ENCODE data around the gene ANKS3. TPM values are rescaled to one million over a fixed set of nuclear protein-coding genes. Genes with fewer than 3 reads are reported as not detected.

Gene ANKS3, protein sequence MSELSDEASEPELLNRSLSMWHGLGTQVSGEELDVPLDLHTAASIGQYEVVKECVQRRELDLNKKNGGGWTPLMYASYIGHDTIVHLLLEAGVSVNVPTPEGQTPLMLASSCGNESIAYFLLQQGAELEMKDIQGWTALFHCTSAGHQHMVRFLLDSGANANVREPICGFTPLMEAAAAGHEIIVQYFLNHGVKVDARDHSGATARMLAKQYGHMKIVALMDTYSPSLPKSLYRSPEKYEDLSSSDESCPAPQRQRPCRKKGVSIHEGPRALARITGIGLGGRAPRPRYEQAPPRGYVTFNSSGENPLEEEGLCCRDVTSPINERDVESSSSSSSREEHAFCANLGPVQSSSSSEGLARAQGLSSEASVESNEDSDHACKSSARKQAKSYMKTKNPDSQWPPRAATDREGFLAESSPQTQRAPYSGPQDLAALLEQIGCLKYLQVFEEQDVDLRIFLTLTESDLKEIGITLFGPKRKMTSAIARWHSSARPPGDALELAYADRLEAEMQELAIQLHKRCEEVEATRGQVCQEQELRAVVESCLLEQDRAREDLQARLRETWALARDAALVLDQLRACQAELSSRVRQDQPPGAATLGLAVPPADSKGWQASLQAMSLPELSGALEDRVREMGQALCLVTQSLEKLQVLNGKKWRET
- total RNA-seq (ENCODE audit: low replicate concordance) = 27.2 and 30.7 TPM in 2 replicates

DNA sequence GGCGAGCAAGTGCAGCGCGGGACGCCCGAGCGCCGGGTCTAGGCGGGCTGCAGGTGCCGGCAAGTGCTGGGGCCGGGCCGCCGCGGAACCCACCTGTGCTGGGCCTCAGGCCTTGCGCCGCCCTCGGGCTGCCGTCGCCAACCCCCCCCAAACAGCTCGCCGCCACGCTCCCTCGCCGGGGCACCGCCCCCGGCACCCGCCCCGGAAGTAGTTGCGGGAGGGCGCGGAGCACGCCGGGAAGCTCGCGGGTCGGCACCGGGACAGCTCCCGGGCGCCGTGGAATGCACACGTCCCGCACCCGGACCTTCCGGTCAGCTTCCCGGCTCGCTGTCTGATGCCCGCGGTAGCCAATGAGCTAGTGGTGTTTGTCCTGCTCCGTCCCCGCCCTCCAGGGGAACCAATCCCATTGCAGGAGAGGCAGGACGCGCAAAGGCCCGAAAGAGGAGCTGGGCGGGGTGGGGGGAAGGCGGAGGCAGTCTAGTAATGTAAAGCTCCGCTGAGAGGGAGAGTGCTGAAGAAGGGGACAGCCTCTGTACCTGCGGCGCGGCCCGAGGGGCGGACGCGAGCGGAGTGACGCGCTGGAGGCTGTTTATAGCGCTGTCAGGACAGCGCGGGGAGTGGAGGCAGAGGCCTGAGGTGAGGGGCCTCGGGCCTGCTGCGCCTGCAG is at the start of gene ANKS3, which contains the start of gene DNAAF8:
TSS of gene ANKS3 (minus strand) at position 209 of the 667 bp plus-strand sequence. CDS start 4,122 bp downstream, outside the sequence.
TSS of gene DNAAF8 (plus strand) at position 475 of the 667 bp plus-strand sequence. CDS start 1,978 bp downstream, outside the sequence.

DNA sequence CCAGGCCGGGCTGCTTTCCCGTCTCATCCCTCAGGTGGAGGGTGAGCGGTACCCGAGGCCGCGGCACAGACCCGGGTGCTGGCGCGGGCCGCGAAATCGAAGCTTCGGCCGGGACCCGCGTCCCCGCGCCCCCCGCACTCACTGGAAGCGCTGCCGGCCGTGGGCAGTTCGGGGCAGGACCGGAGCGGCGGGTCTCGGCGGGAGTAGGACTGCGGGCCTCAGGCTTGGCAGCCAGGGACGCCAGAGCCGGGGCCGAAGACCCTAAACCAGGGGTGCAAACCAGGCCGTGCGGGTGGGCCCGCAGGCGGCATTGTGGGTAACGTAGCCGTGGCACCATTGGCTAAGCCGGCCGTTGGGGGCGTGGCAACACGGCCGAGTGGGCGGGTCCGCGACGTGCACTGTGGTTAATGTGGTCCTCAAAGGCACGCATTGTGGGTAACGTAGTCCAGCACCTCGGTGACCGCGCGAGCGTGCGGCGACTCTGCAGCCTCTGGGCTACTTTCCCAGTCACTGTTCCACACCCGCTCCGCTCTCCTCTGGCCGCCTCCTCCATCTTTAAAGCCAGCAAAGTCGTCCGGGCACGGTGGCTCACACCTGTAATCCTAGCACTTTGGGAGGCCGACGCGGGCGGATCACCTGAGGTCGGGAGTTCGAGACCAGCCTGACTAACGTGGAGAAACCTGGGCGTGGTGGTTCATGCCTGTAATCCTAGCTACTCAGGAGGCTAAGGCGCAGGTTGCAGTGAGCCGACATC is 33.0 kb upstream of the ANKS3 start, which contains the start of gene ZNF500:
TSS of gene ZNF500 (minus strand) at position 288 of the 754 bp plus-strand sequence. CDS start 1,184 bp downstream, outside the sequence.

DNA sequence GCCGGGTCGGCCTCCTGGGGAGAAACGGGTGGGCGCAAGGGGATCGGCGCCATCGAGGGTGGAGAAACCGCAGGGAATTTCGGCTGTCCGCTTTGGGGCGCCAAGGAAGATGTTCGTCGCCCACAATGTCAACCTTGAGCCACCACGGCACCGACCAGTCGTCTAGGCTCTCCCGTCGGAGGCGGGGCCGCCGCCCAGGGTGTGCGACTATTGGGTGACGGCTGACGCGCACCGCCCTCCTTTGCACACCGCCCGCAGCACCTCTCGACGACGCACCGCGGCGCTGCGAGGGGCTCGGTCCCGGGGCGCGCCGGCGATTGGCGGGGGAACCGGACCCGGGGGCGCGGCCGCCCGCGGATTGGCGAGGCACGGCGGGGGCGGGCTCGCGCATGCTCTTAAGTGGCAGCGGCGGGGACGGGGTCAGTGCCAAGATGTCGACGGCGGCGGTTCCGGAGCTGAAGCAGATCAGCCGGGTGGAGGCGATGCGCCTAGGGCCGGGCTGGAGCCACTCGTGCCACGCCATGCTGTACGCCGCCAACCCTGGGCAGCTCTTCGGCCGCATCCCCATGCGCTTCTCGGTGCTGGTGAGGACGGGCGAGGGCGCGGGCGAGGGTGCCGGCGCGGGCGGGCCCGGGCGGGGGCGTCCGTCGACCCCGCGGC is 40.6 kb downstream of the ANKS3 start, which contains the start of gene NUDT16L1:
TSS of gene NUDT16L1 (plus strand) at position 267 of the 660 bp plus-strand sequence. CDS start at position 432, 165 bp downstream.

Other genes with a start within 250 kb of the ANKS3 start
- 6.6 and 7.2 TPM in 2 replicates for gene CDIP1, start 195.5 kb downstream of the ANKS3 start, total RNA-seq (ENCODE audit: low replicate concordance)
- under 0.01 TPM in 1 of 2 replicates, not detected in the other for gene C16orf96, start 177.9 kb downstream of the ANKS3 start, total RNA-seq (ENCODE audit: low replicate concordance)
- 3.2 and 7.1 TPM in 2 replicates for gene UBALD1, start 119.4 kb downstream of the ANKS3 start, total RNA-seq (ENCODE audit: low replicate concordance)
- 20.6 and 25.4 TPM in 2 replicates for gene MGRN1, start 109.4 kb downstream of the ANKS3 start, total RNA-seq (ENCODE audit: low replicate concordance)
- 17.7 and 24.3 TPM in 2 replicates for gene NUDT16L1, start 40.7 kb downstream of the ANKS3 start, total RNA-seq (ENCODE audit: low replicate concordance)
- 0.47 and 1.1 TPM in 2 replicates for gene DNAAF8, start 266 bp upstream of the ANKS3 start, total RNA-seq (ENCODE audit: low replicate concordance)
- 4.7 and 5.6 TPM in 2 replicates for gene ZNF500, start 32.9 kb upstream of the ANKS3 start, total RNA-seq (ENCODE audit: low replicate concordance)
- gene SEPTIN12, start 54.1 kb upstream of the ANKS3 start, total RNA-seq (ENCODE audit: low replicate concordance) = not detected in 2 replicates
- not detected in 2 replicates for gene SMIM22, start 61.1 kb upstream of the ANKS3 start, total RNA-seq (ENCODE audit: low replicate concordance)
- gene ROGDI, start 68.4 kb upstream of the ANKS3 start, total RNA-seq (ENCODE audit: low replicate concordance) = 8.3 and 16.6 TPM in 2 replicates
- 33.1 and 35.6 TPM in 2 replicates for gene GLYR1, start 113.0 kb upstream of the ANKS3 start, total RNA-seq (ENCODE audit: low replicate concordance)
- gene UBN1, start 113.2 kb upstream of the ANKS3 start, total RNA-seq (ENCODE audit: low replicate concordance) = 11.4 and 17.8 TPM in 2 replicates
- gene PPL, start 202.9 kb upstream of the ANKS3 start, total RNA-seq (ENCODE audit: low replicate concordance) = 0.68 and 201 TPM in 2 replicates
- 2.6 TPM in 1 of 2 replicates, not detected in the other for gene SEC14L5, start 224.1 kb upstream of the ANKS3 start, total RNA-seq (ENCODE audit: low replicate concordance)

Data from smooth muscle cell of the coronary artery (primary cell).